Ascending aorta (tissue), 2 donors: ENCODE measurements around the gene LRTM2. TPM values are rescaled to one million over a fixed set of nuclear protein-coding genes. Genes with fewer than 3 reads are reported as not detected.
"Not testable (repeated sequence)": the region's sequence is repeated elsewhere in the genome, so short reads cannot be mapped to it uniquely, and the experiment has no call there.

Source experiments
- DNase-seq, 2 donors: peaks; one replicate each; pipeline ENCODE4 v3.0.0-alpha.2; 2019; ENCODE audit warnings: low spot score in 2 of 2
- H3K27ac ChIP-seq, 2 donors: fragments of 200-600 bp; sonication (generic); one replicate each; pipeline ENCODE4 v1.5.1; 2016 to 2017; ENCODE audit warnings: mild to moderate bottlenecking in 1 of 2
- H3K27me3 ChIP-seq: fragments of 200-600 bp; sonication (generic); one replicate; pipeline ENCODE4 v1.5.1; 2017
- H3K36me3 ChIP-seq, 2 donors: fragments of 200-600 bp; sonication (generic); one replicate each; pipeline ENCODE4 v1.5.1; 2016
- H3K4me1 ChIP-seq, 2 donors: fragments of 200-600 bp; sonication (generic); one replicate each; pipeline ENCODE4 v1.5.1; 2016 to 2017; ENCODE audit warnings: mild to moderate bottlenecking in 1 of 2
- H3K4me3 ChIP-seq, 2 donors: fragments of 200-600 bp; sonication (generic); one replicate each; pipeline ENCODE4 v1.5.1; 2016 to 2017; ENCODE audit warnings: mild to moderate bottlenecking in 1 of 2
- H3K9me3 ChIP-seq, 2 donors: fragments of 200-600 bp; sonication (generic); one replicate each; pipeline ENCODE4 v1.5.1; 2016
- intact Hi-C: fragments of 100-400 bp; cut with DNase I; formaldehyde crosslinking; loops from one replicate; pipeline ENCODE4 v1.15.1; 2023
- total RNA-seq: library from RNA; depleted of rRNA; stranded (reverse); fragments of >200 nt; gene quantifications from one replicate; pipeline ENCODE4 v1.1.0, GENCODE V29; 2016
- TF ChIP-seq, protein P1 (sequence below), 3 experiments: fragments of 200-600 bp in 2 of 3; fragments of 450-650 bp in 1 of 3; sonication (generic) in 2 of 3; IDR thresholded peaks; one replicate each; pipeline ENCODE4 v1.5.1; 2016 to 2019; ENCODE audit warnings: antibody characterized with exemption in 3 of 3, mild to moderate bottlenecking in 1 of 3, moderate library complexity in 1 of 3

Gene LRTM2
- total RNA-seq, 1 donor from 2014 or later: not detected

DNA sequence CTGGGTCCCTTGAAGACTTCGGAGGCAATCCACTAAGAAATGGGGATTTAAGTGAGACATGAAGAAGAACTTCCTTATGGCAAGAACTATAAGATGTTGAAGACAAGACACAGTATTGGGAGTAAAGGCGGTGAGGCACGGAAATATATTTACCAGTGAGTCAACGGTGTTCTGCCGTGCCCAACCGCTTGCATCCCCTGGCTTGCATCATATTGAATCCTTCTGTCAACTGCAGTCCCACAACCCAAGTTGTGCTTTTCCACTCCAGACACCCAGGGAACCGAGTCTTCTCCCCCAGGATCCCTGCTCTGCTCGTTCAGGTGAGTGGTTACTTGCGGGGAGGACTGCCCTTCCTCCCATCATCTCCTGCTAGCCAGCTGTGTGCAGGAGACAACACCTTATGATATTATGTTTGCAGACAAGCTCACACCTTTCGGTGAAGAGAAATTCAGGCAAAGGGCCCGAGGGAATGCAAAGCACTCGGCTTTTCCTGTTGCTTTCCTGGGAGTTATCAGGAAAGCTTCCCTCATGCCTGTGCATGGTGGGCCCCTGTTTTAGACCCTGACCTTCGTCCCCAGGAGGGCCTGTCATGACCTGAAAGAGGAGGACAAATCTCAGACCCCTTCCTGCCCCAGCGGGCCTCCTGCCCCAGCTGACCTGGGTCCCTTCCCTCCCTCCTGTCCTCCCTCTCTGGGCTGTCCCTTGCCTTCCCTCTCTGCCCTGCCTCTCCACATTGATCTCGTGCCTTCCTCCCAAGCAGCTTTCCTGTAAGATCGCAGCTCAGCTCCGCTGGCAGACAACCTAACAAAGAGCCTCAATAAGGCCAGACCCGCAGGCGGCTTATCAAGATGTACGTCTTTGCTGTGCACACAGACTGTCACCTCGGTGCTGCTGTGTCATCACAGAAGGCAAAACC lies 4.3 kb upstream of the LRTM2 start:
- H3K27me3 ChIP-seq: no peaks in the 10 kb centered on the region
- TF ChIP-seq, protein P1, sequence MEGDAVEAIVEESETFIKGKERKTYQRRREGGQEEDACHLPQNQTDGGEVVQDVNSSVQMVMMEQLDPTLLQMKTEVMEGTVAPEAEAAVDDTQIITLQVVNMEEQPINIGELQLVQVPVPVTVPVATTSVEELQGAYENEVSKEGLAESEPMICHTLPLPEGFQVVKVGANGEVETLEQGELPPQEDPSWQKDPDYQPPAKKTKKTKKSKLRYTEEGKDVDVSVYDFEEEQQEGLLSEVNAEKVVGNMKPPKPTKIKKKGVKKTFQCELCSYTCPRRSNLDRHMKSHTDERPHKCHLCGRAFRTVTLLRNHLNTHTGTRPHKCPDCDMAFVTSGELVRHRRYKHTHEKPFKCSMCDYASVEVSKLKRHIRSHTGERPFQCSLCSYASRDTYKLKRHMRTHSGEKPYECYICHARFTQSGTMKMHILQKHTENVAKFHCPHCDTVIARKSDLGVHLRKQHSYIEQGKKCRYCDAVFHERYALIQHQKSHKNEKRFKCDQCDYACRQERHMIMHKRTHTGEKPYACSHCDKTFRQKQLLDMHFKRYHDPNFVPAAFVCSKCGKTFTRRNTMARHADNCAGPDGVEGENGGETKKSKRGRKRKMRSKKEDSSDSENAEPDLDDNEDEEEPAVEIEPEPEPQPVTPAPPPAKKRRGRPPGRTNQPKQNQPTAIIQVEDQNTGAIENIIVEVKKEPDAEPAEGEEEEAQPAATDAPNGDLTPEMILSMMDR (IDR thresholded peaks at IDR 0.05): no peak
- H3K4me3 ChIP-seq: no peak overlapping the region
- H3K4me1 ChIP-seq: no peaks in the 10 kb centered on the region
- H3K27ac ChIP-seq: no peak overlapping the region
- no peaks in the 10 kb centered on the region for H3K36me3 ChIP-seq
- intact Hi-C loops: no loop called here
- H3K9me3 ChIP-seq: no peaks in the 10 kb centered on the region
- no peak for DNase-seq

- Histone ChIP-seq H3K36me3 (no peaks in the 10 kb centered on the region), H3K27me3 (peaks cover 6% of the 10 kb centered on the region), H3K4me1 (no peaks in the 10 kb centered on the region), H3K27ac (no peak overlapping the region), H3K9me3 (no peaks in the 10 kb centered on the region), H3K4me3 (no peak overlapping the region)
- DNase-seq: no peak
- intact Hi-C loops: no loop called here
- TF ChIP-seq, protein P1 (IDR thresholded peaks at IDR 0.05): no peak
These were observed 3.5 kb upstream of the LRTM2 start for GRCh38 chr12:1816730-1817348.

- H3K4me3 ChIP-seq, intact Hi-C loops, H3K27me3 ChIP-seq, H3K27ac ChIP-seq, H3K36me3 ChIP-seq, H3K4me1 ChIP-seq, H3K9me3 ChIP-seq, DNase-seq: not testable (repeated sequence)
These were observed 2.4 kb upstream of the LRTM2 start for GRCh38 chr12:1817928-1818327.

GRCh38 chr12:1819050-1819449 lies 1.3 kb upstream of the LRTM2 start:
- DNase-seq: no peak
- H3K4me3 ChIP-seq: no peak overlapping the region
- TF ChIP-seq, protein P1 (IDR thresholded peaks at IDR 0.05): no peak
- no peaks in the 10 kb centered on the region for H3K36me3 ChIP-seq
- peaks cover 8% of the 10 kb centered on the region for H3K27me3 ChIP-seq
- no peaks in the 10 kb centered on the region for H3K9me3 ChIP-seq
- intact Hi-C loops: no loop called here
- no peak overlapping the region for H3K27ac ChIP-seq
- no peaks in the 10 kb centered on the region for H3K4me1 ChIP-seq

DNA sequence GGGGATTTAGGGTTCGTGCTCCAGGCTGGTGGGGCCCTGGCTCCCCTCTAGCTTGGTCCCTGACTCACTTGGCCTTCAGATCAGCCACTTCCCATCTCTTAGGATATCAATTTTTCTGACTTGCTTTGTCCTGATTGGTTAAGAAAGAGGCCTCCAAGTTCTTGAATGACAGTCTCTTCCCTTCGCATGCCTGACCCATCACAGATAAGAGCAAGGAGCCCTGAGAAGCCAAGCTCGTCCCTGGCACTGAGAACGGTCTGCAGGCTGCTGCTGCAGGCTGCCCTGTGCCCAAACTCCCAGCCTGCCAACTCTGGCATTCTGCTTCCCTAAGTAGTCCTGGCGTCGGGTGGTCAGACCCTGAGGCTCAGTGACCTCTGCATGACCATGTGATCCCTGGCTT lies 794 bp upstream of the LRTM2 start:
- intact Hi-C loops: no loop called here
- no peaks in the 10 kb centered on the region for H3K36me3 ChIP-seq
- H3K9me3 ChIP-seq: no peaks in the 10 kb centered on the region
- TF ChIP-seq, protein P1 (IDR thresholded peaks at IDR 0.05): no peak
- no peaks in the 10 kb centered on the region for H3K4me1 ChIP-seq
- no peak overlapping the region for H3K27ac ChIP-seq
- peaks cover 8% of the 10 kb centered on the region for H3K27me3 ChIP-seq
- no peak for DNase-seq
- H3K4me3 ChIP-seq: no peak overlapping the region

DNA sequence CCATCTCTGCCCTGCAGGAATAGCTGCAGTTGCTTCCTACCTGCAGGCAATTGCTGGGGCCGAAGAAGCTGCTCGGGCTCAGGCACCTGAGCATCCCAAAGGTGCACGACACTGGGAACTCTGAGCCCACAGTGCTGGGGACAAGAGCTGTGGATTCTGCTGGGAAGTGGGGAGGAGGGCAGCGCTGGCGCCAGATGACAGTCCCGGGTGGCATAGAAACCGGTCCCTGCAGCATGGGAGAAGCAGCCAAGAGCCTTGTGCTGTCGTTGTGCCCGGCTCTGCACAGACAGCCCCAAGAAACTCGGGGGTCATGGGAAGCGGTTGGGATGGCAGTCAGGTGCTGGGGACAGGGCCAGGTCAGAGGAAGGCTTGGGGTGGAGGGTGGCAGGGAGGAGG lies 529 bp downstream of the LRTM2 start:
- H3K4me3 ChIP-seq: no peak overlapping the region
- H3K27ac ChIP-seq: no peak overlapping the region
- peaks cover 8% of the 10 kb centered on the region for H3K27me3 ChIP-seq
- TF ChIP-seq, protein P1 (IDR thresholded peaks at IDR 0.05): no peak
- no peaks in the 10 kb centered on the region for H3K4me1 ChIP-seq
- no peaks in the 10 kb centered on the region for H3K9me3 ChIP-seq
- no peaks in the 10 kb centered on the region for H3K36me3 ChIP-seq
- DNase-seq: no peak
- intact Hi-C loops: no loop called here
